ENCODE results near the gene YWHAQ. TPM values are rescaled to one million over a fixed set of nuclear protein-coding genes. Genes with fewer than 3 reads are reported as not detected.
A peak's percentile ranks its signal among the peaks of the same experiment; 100 is the strongest.

The YWHAQ gene
- polyA plus RNA-seq, 1 experiment: 624 TPM

GRCh38 chr2:9657083-9657482, 26.3 kb upstream of the YWHAQ start:
- peak overlapping the region; percentile 96 for H3K27ac ChIP-seq (ENCODE audit: low read depth, low read length)
- ChIA-PET POLR2A (interaction anchor here (0.6 to 2.5 kb wide), 2 partner anchors 27 to 97 kb away, joined by 4 to 12 read pairs; partner anchors contain the start of gene YWHAQ), CTCF (interaction anchor here (0.7 to 1.9 kb wide), 2 partner anchors 113 to 114 kb away, joined by 3 to 7 read pairs; no protein-coding TSS in a partner anchor)
- H3K27me3 ChIP-seq (ENCODE audit: control insufficient read depth, insufficient read depth, low read length): no peaks in the 10 kb centered on the region
- no peak for DNase-seq (ENCODE audit: low read depth, low spot score)
- no peak for TF ChIP-seq CTCF (IDR thresholded peaks at IDR 0.05; ENCODE audit: low read depth, low read length)
- H3K4me3 ChIP-seq (ENCODE audit: low read depth, low read length): no peak overlapping the region
- H3K9me3 ChIP-seq (ENCODE audit: control insufficient read depth, insufficient read depth, low read length): no peaks in the 10 kb centered on the region

GRCh38 chr2:9656270-9656766, 25.5 kb upstream of the YWHAQ start:
- H3K4me3 ChIP-seq (ENCODE audit: low read depth, low read length): no peak overlapping the region
- no peaks in the 10 kb centered on the region for H3K27me3 ChIP-seq (ENCODE audit: control insufficient read depth, insufficient read depth, low read length)
- DNase-seq (ENCODE audit: low read depth, low spot score): peak; percentile 87
- POLR2A ChIA-PET: interaction anchor here (1.2 to 2.5 kb wide), 4 partner anchors 19 to 28 kb away, joined by 3 to 12 read pairs (median 10); partner anchors contain the start of gene YWHAQ
- TF ChIP-seq CTCF (IDR thresholded peaks at IDR 0.05; ENCODE audit: low read depth, low read length): no peak
- peak overlapping the region; percentile 96 for H3K27ac ChIP-seq (ENCODE audit: low read depth, low read length)
- CTCF ChIA-PET: no interaction called here
- H3K9me3 ChIP-seq (ENCODE audit: control insufficient read depth, insufficient read depth, low read length): no peaks in the 10 kb centered on the region

- ChIA-PET POLR2A (interaction anchor here (0.8 to 1.4 kb wide), 7 partner anchors 16 to 100 kb away, joined by 3 to 17 read pairs (median 5); partner anchors contain the start of genes ADAM17 and YWHAQ), CTCF (no interaction called here)
- no peak for TF ChIP-seq CTCF (IDR thresholded peaks at IDR 0.05; ENCODE audit: low read depth, low read length)
- Histone ChIP-seq H3K27me3 (ENCODE audit: control insufficient read depth, insufficient read depth, low read length) (no peaks in the 10 kb centered on the region), H3K9me3 (ENCODE audit: control insufficient read depth, insufficient read depth, low read length) (no peaks in the 10 kb centered on the region), H3K27ac (ENCODE audit: low read depth, low read length) (peak overlapping the region; percentile 96), H3K4me3 (ENCODE audit: low read depth, low read length) (peak overlapping the region; percentile 31)
- peak; percentile 75 for DNase-seq (ENCODE audit: low read depth, low spot score)
Observed at GRCh38 chr2:9655441-9656269, 24.9 kb upstream of the YWHAQ start.

- H3K9me3 ChIP-seq (ENCODE audit: control insufficient read depth, insufficient read depth, low read length): no peaks in the 10 kb centered on the region
- no peak for TF ChIP-seq CTCF (IDR thresholded peaks at IDR 0.05; ENCODE audit: low read depth, low read length)
- DNase-seq (ENCODE audit: low read depth, low spot score): no peak
- POLR2A ChIA-PET: interaction anchor here (1.4 kb wide), 1 partner anchor 15 kb away, joined by 17 read pairs; no protein-coding TSS in a partner anchor
- H3K4me3 ChIP-seq (ENCODE audit: low read depth, low read length): no peak overlapping the region
- CTCF ChIA-PET: no interaction called here
- peak overlapping the region; percentile 96 for H3K27ac ChIP-seq (ENCODE audit: low read depth, low read length)
- no peaks in the 10 kb centered on the region for H3K27me3 ChIP-seq (ENCODE audit: control insufficient read depth, insufficient read depth, low read length)
Observed at GRCh38 chr2:9654452-9655100, 23.8 kb upstream of the YWHAQ start.

All from AG04450 (cell line).